ENCODE data around the gene CBARP. TPM values are rescaled to one million over a fixed set of nuclear protein-coding genes. Genes with fewer than 3 reads are reported as not detected.

CBARP gene
- total and polyA plus RNA-seq, 2 donors (not counting 3 experiments of a cell fraction or from before 2014, with no cell fraction given) = 3.5 to 9.2 TPM

DNA sequence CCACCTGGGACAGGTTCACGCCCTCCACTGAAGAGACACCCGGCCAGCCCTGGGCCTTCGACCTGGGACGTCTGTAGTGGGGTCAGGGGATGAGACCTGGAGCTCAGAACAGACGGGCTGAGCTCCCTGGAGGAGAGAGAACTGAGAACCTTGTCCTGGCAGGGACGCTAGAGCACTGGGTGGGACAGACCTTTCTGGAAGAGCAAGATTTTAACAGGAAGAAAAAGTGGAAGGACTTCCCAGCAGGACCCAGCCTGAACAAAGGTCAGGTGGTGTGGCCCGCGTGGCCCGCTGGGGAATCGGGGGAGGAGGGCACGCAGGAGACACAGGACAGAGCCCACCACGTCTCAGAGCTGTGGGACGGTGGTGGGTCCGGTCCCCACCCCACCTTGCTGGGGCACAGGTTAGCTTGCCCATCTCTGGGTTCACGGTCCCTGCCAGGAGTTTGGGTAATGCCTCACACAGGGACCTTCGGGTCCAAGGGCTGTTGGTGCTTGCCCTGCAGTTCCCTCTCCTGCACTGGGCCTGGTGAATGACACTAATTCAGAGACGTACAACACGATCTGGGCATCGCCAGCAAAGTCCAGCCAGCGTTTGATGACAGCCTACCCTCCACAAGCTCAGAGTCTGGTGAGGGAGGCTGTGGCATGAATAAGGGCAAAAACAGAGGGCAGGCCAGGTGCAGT, 46.6 kb upstream of the CBARP start:
- Histone ChIP-seq H3K9ac (replicated peaks; ENCODE audit: extremely low read depth, insufficient read depth, low read length) (no peak overlapping the region), H3K4me3 (replicated peaks in 1 of 3; ENCODE audit: insufficient read depth in 1 of 3, low read depth in 1 of 3, low read length in 3 of 3) (no peak overlapping the region), H3K27ac (ENCODE audit: insufficient read depth, low read depth, low read length) (no peak overlapping the region), H3K4me1 (ENCODE audit: control insufficient read depth, extremely low read depth, insufficient read depth, low read length) (no peaks in the 10 kb centered on the region), H3K79me2 (ENCODE audit: control insufficient read depth, insufficient read depth, low read length) (no peaks in the 10 kb centered on the region), H3K9me1 (replicated peaks; ENCODE audit: control insufficient read depth, extremely low read depth, insufficient read depth, low read length) (no peaks in the 10 kb centered on the region), H3K27me3 (ENCODE audit: control insufficient read depth in 2 of 2, insufficient read depth in 2 of 2, low read length in 2 of 2) (peaks cover 8 to 20% of the 10 kb centered on the region in 2 experiments), H2AFZ (ENCODE audit: low read depth, low read length) (no peak overlapping the region), H3K36me3 (ENCODE audit: control insufficient read depth in 2 of 2, extremely low read depth in 1 of 2, insufficient read depth in 2 of 2, low read length in 2 of 2) (no peaks in the 10 kb centered on the region), H3K9me3 (replicated peaks; ENCODE audit: control insufficient read depth, insufficient read depth, low read length) (no peaks in the 10 kb centered on the region), H3K4me2 (ENCODE audit: insufficient read depth, low read length) (no peak overlapping the region), H4K20me1 (replicated peaks; ENCODE audit: control insufficient read depth, extremely low read depth, insufficient read depth, low read length) (no peaks in the 10 kb centered on the region)
- no peak for TF ChIP-seq POLR2AphosphoS5 (IDR thresholded peaks at IDR 0.05; ENCODE audit: insufficient read depth, low read depth, low read length)
- intact Hi-C loops (cut with micrococcal nuclease) = loop anchor here (5.0 kb wide), 1 partner anchor 228 kb away; the partner anchor contains the start of gene ADAMTSL5
- POLR2A ChIA-PET = no interaction called here
- BruUV-seq (replicated peaks) = no TSS peak
- FAIRE-seq (no peak), DNase-seq (ENCODE audit: low read depth, low spot score) (no peak)
- CTCF ChIA-PET = interaction anchor here (0.8 to 1.7 kb wide), 4 partner anchors 11 to 99 kb away, joined by 3 to 5 read pairs (median 4); no protein-coding TSS in a partner anchor
- dilution Hi-C loops (cut with MboI; ENCODE audit: extremely low pct_ligation_motif_present, low sequenced_read_pairs) = no loop called here

DNA sequence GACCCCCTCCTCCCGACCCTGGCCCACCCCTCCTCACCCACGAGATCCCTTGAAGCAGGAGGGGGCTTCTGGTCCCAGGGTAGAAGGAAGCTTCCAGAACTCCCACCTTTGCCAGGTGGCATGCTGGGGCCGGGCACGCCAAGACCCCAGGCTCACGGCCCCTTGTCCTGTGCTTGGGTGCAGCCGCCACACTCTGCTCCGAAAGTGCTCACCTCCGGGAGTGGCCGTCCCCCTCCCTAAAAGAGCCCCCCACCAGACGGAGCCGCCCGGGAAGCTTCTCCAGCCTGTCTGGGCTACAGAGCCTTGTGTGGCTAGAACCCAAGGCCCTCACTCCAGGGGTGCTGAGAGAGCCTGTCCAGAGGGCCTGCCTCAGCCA, 46.1 kb upstream of the CBARP start:
- dilution Hi-C loops (cut with MboI; ENCODE audit: extremely low pct_ligation_motif_present, low sequenced_read_pairs) = no loop called here
- Histone ChIP-seq H3K9me3 (replicated peaks; ENCODE audit: control insufficient read depth, insufficient read depth, low read length) (no peaks in the 10 kb centered on the region), H3K9ac (replicated peaks; ENCODE audit: extremely low read depth, insufficient read depth, low read length) (no peak overlapping the region), H3K27ac (ENCODE audit: insufficient read depth, low read depth, low read length) (no peak overlapping the region), H2AFZ (ENCODE audit: low read depth, low read length) (no peak overlapping the region), H3K9me1 (replicated peaks; ENCODE audit: control insufficient read depth, extremely low read depth, insufficient read depth, low read length) (no peaks in the 10 kb centered on the region), H3K36me3 (ENCODE audit: control insufficient read depth in 2 of 2, extremely low read depth in 1 of 2, insufficient read depth in 2 of 2, low read length in 2 of 2) (peaks cover 0 to 5% of the 10 kb centered on the region in 2 experiments), H3K4me2 (ENCODE audit: insufficient read depth, low read length) (no peak overlapping the region), H3K79me2 (ENCODE audit: control insufficient read depth, insufficient read depth, low read length) (no peaks in the 10 kb centered on the region), H3K4me1 (ENCODE audit: control insufficient read depth, extremely low read depth, insufficient read depth, low read length) (no peaks in the 10 kb centered on the region), H4K20me1 (replicated peaks; ENCODE audit: control insufficient read depth, extremely low read depth, insufficient read depth, low read length) (no peaks in the 10 kb centered on the region), H3K4me3 (replicated peaks in 1 of 3; ENCODE audit: insufficient read depth in 1 of 3, low read depth in 1 of 3, low read length in 3 of 3) (no peak overlapping the region), H3K27me3 (ENCODE audit: control insufficient read depth in 2 of 2, insufficient read depth in 2 of 2, low read length in 2 of 2) (peaks cover 8 to 20% of the 10 kb centered on the region in 2 experiments)
- CTCF ChIA-PET = interaction anchor here (0.8 to 1.7 kb wide), 5 partner anchors 12 to 99 kb away, joined by 3 to 5 read pairs (median 3); no protein-coding TSS in a partner anchor
- POLR2A ChIA-PET = interaction anchor here (1.6 kb wide), 1 partner anchor 15 kb away, joined by 7 read pairs; the partner anchor contains the start of gene CIRBP
- no TSS peak for BruUV-seq (replicated peaks)
- intact Hi-C loops (cut with micrococcal nuclease) = loop anchor here (5.0 kb wide), 1 partner anchor 228 kb away; the partner anchor contains the start of gene ADAMTSL5
- FAIRE-seq (no peak), DNase-seq (ENCODE audit: low read depth, low spot score) (no peak)
- TF ChIP-seq POLR2A (IDR thresholded peaks at IDR 0.05; ENCODE audit: low read depth, low read length) = no peak
- TF ChIP-seq JUN (IDR thresholded peaks at IDR 0.05; ENCODE audit: borderline replicate concordance, insufficient read depth, insufficient read length, low read depth) = no peak
- no peak for TF ChIP-seq MYC (IDR thresholded peaks at IDR 0.05; ENCODE audit: low read depth, low read length)
- TF ChIP-seq GATA2 (IDR thresholded peaks at IDR 0.05; ENCODE audit: insufficient read depth, insufficient read length, low read depth, low read length) = no peak
- TF ChIP-seq EZH2 (IDR thresholded peaks at IDR 0.05; ENCODE audit: borderline replicate concordance, low read depth, low read length, severe bottlenecking) = no peak
- TF ChIP-seq, protein P1, sequence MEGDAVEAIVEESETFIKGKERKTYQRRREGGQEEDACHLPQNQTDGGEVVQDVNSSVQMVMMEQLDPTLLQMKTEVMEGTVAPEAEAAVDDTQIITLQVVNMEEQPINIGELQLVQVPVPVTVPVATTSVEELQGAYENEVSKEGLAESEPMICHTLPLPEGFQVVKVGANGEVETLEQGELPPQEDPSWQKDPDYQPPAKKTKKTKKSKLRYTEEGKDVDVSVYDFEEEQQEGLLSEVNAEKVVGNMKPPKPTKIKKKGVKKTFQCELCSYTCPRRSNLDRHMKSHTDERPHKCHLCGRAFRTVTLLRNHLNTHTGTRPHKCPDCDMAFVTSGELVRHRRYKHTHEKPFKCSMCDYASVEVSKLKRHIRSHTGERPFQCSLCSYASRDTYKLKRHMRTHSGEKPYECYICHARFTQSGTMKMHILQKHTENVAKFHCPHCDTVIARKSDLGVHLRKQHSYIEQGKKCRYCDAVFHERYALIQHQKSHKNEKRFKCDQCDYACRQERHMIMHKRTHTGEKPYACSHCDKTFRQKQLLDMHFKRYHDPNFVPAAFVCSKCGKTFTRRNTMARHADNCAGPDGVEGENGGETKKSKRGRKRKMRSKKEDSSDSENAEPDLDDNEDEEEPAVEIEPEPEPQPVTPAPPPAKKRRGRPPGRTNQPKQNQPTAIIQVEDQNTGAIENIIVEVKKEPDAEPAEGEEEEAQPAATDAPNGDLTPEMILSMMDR (IDR thresholded peaks at IDR 0.05; ENCODE audit: extremely low read depth in 1 of 2, insufficient read depth in 1 of 2, low read depth in 1 of 2, low read length in 2 of 2) = no peak
- no peak for TF ChIP-seq POLR2AphosphoS5 (IDR thresholded peaks at IDR 0.05; ENCODE audit: insufficient read depth, low read depth, low read length)
- no peak for TF ChIP-seq FOS (IDR thresholded peaks at IDR 0.05; ENCODE audit: borderline replicate concordance, insufficient read depth, low read length)
- TF ChIP-seq, protein P2, sequence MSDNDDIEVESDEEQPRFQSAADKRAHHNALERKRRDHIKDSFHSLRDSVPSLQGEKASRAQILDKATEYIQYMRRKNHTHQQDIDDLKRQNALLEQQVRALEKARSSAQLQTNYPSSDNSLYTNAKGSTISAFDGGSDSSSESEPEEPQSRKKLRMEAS (IDR thresholded peaks at IDR 0.05; ENCODE audit: insufficient read depth, insufficient read length) = no peak
